ENCODE results near the gene TRIM69. TPM values are rescaled to one million over a fixed set of nuclear protein-coding genes. Genes with fewer than 3 reads are reported as not detected.

Gene TRIM69
- total and polyA plus RNA-seq, 2 donors (not counting 1 experiment from before 2014, with no cell fraction given) = 12.9 to 30.8 TPM

- H3K9me3 ChIP-seq (ENCODE audit: control extremely low read depth in 1 of 3, control insufficient read depth in 2 of 3, insufficient read depth in 1 of 3, low read length in 2 of 3) = no peaks in the 10 kb centered on the region
- DNase-seq (no peak), ATAC-seq (ENCODE audit: low read depth) (no peak)
- CTCF ChIA-PET = interaction anchor here (0.9 kb wide), 1 partner anchor 191 kb away, joined by 3 read pairs; no protein-coding TSS in a partner anchor
- no peak overlapping the region for H3K4me2 ChIP-seq (replicated peaks; ENCODE audit: low read depth, low read length, poor library complexity, severe bottlenecking)
- no peaks in the 10 kb centered on the region for H3K9me3 Mint-ChIP-seq (ENCODE audit: insufficient read depth)
- H3K4me3 Mint-ChIP-seq = no peak overlapping the region
- H3K27ac Mint-ChIP-seq = no peak overlapping the region
- intact Hi-C loops (cut with micrococcal nuclease) = no loop called here
- no peaks in the 10 kb centered on the region for H3K36me3 ChIP-seq (replicated peaks in 1 of 2; ENCODE audit: control extremely low read depth in 1 of 2, control insufficient read depth in 1 of 2, extremely low read depth in 1 of 2, insufficient read depth in 2 of 2, low read length in 1 of 2)
- no peak overlapping the region for H3K4me3 ChIP-seq (ENCODE audit: control extremely low read depth in 1 of 5, extremely low read depth in 1 of 5, insufficient read depth in 1 of 5, low read depth in 2 of 5, low read length in 4 of 5)
- H3K4me1 Mint-ChIP-seq = no peaks in the 10 kb centered on the region
- H3K27me3 Mint-ChIP-seq = peaks cover 17% of the 10 kb centered on the region
- 38% methylated on average over 1 of the region's 3 CpGs for WGBS (ENCODE audit: insufficient coverage)
- H3K27ac ChIP-seq (ENCODE audit: low read length in 2 of 2) = no peak overlapping the region
- no peak overlapping the region for H2AFZ ChIP-seq (ENCODE audit: insufficient read depth, low read depth, low read length, poor library complexity, severe bottlenecking)
- no peak overlapping the region for H3K9ac ChIP-seq (ENCODE audit: low read length)
- H3K27me3 ChIP-seq (replicated peaks in 1 of 4; ENCODE audit: control extremely low read depth in 1 of 4, control insufficient read depth in 3 of 4, insufficient read depth in 4 of 4, low read length in 3 of 4) = peaks cover 0 to 3% (median 1%) of the 10 kb centered on the region in 4 experiments
- TF ChIP-seq CTCF (IDR thresholded peaks at IDR 0.05) (no peak), EZH2 (IDR thresholded peaks at IDR 0.05; ENCODE audit: borderline replicate concordance, insufficient read depth, low read depth, low read length, poor library complexity, severe bottlenecking) (no peak)
- no peaks in the 10 kb centered on the region for H3K4me1 ChIP-seq (ENCODE audit: control insufficient read depth in 2 of 2, insufficient read depth in 2 of 2, low read length in 2 of 2)
- H3K79me2 ChIP-seq (ENCODE audit: control insufficient read depth, insufficient read depth, low read length) = no peaks in the 10 kb centered on the region
- POLR2A ChIA-PET = no interaction called here
- H4K20me1 ChIP-seq (ENCODE audit: control insufficient read depth, insufficient read depth, low read length, poor library complexity, severe bottlenecking) = no peaks in the 10 kb centered on the region
Measured at GRCh38 chr15:44798826-44799225, 62.5 kb downstream of the TRIM69 start.

DNA sequence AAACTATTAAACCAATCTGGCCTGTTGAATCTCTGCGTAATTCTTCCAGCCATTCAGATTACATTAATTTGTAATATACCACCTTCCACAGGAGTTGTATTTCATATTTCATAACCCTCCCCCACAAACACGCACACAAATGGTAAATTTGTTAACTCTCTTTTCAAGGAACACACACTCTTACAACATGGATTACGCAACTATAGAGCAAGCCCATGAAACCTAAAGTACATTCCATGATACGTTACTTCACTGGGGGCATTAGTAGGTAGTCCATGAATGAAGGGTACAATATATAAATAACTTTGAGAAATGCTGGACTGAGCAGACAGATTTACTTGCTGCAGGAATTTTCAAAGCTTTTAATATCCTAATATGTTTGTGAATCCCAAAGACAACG lies 65.0 kb downstream of the TRIM69 start:
- intact Hi-C loops (cut with micrococcal nuclease) = no loop called here
- ChIA-PET CTCF (no interaction called here), POLR2A (no interaction called here)

More for the DNA sequence above, 65.0 kb downstream of the TRIM69 start:
- no peak for ATAC-seq (ENCODE audit: low read depth)
- Histone ChIP-seq H3K79me2 (ENCODE audit: control insufficient read depth, insufficient read depth, low read length) (no peaks in the 10 kb centered on the region), H3K4me2 (replicated peaks; ENCODE audit: low read depth, low read length, poor library complexity, severe bottlenecking) (no peak overlapping the region), H2AFZ (ENCODE audit: insufficient read depth, low read depth, low read length, poor library complexity, severe bottlenecking) (no peak overlapping the region), H3K27me3 (replicated peaks in 1 of 4; ENCODE audit: control extremely low read depth in 1 of 4, control insufficient read depth in 3 of 4, insufficient read depth in 4 of 4, low read length in 3 of 4) (peaks cover 0 to 3% (median 1%) of the 10 kb centered on the region in 4 experiments), H4K20me1 (ENCODE audit: control insufficient read depth, insufficient read depth, low read length, poor library complexity, severe bottlenecking) (no peaks in the 10 kb centered on the region), H3K27ac (ENCODE audit: low read length in 2 of 2) (no peak overlapping the region), H3K4me3 (ENCODE audit: control extremely low read depth in 1 of 5, extremely low read depth in 1 of 5, insufficient read depth in 1 of 5, low read depth in 2 of 5, low read length in 4 of 5) (no peak overlapping the region), H3K9ac (ENCODE audit: low read length) (no peak overlapping the region), H3K9me3 (ENCODE audit: control extremely low read depth in 1 of 3, control insufficient read depth in 2 of 3, insufficient read depth in 1 of 3, low read length in 2 of 3) (no peaks in the 10 kb centered on the region), H3K4me1 (ENCODE audit: control insufficient read depth in 2 of 2, insufficient read depth in 2 of 2, low read length in 2 of 2) (no peaks in the 10 kb centered on the region), H3K36me3 (replicated peaks in 1 of 2; ENCODE audit: control extremely low read depth in 1 of 2, control insufficient read depth in 1 of 2, extremely low read depth in 1 of 2, insufficient read depth in 2 of 2, low read length in 1 of 2) (no peaks in the 10 kb centered on the region)
- DNase-seq = no peak
- peaks cover 18% of the 10 kb centered on the region for H3K27me3 Mint-ChIP-seq
- WGBS (ENCODE audit: insufficient coverage) = 100% methylated on average over 1 of the region's 5 CpGs
- no peak overlapping the region for H3K4me3 Mint-ChIP-seq
- no peaks in the 10 kb centered on the region for H3K4me1 Mint-ChIP-seq
- no peak overlapping the region for H3K27ac Mint-ChIP-seq
- TF ChIP-seq EZH2 (IDR thresholded peaks at IDR 0.05; ENCODE audit: borderline replicate concordance, insufficient read depth, low read depth, low read length, poor library complexity, severe bottlenecking) (no peak), CTCF (IDR thresholded peaks at IDR 0.05) (no peak)
- no peaks in the 10 kb centered on the region for H3K9me3 Mint-ChIP-seq (ENCODE audit: insufficient read depth)
